Loucy (cell line): ENCODE measurements around the gene FMNL1.

Source experiments
- H2AFZ ChIP-seq: fragments of 200-600 bp; sonication (generic); 2 replicates; pipeline ENCODE4 v1.6.0; 2016; ENCODE audit warnings: antibody characterized with exemption, mild to moderate bottlenecking, low read length, moderate library complexity
- H3F3A ChIP-seq: fragments of 200-600 bp; 2 replicates; pipeline ENCODE4 v1.6.0; 2016; ENCODE audit warnings: antibody characterized with exemption, low read depth, mild to moderate bottlenecking
- H3K27me3 ChIP-seq: fragments of 200-600 bp; sonication (generic); 2 replicates; pipeline ENCODE4 v1.6.1; 2014; ENCODE audit warnings: low read length, mild to moderate bottlenecking; ENCODE audit not compliant: insufficient read depth, poor library complexity, severe bottlenecking
- H3K36me3 ChIP-seq: fragments of 200-600 bp; sonication (generic); 2 replicates; pipeline ENCODE4 v1.6.1; 2016; ENCODE audit warnings: low read length; ENCODE audit not compliant: insufficient read depth
- H3K4me1 ChIP-seq: fragments of 200-600 bp; sonication (generic); 2 replicates; pipeline ENCODE4 v1.5.1; 2014; ENCODE audit warnings: low read length, mild to moderate bottlenecking; ENCODE audit not compliant: insufficient read depth, poor library complexity, severe bottlenecking
- H3K4me2 ChIP-seq: fragments of 200-600 bp; sonication (generic); 2 replicates; pipeline ENCODE4 v1.6.0; 2014; ENCODE audit warnings: antibody characterized with exemption, low read length, low read depth, mild to moderate bottlenecking; ENCODE audit not compliant: poor library complexity, severe bottlenecking
- H3K4me3 ChIP-seq: fragments of 200-600 bp; sonication (generic); 2 replicates; pipeline ENCODE4 v1.5.1; 2014; ENCODE audit warnings: low read length, mild to moderate bottlenecking, mixed read lengths; ENCODE audit not compliant: poor library complexity, severe bottlenecking
- H3K79me2 ChIP-seq: fragments of 200-600 bp; sonication (generic); 2 replicates; pipeline ENCODE4 v1.6.1; 2014; ENCODE audit warnings: low read length; ENCODE audit not compliant: insufficient read depth
- H3K9ac ChIP-seq: fragments of 200-600 bp; sonication (generic); 2 replicates; pipeline ENCODE4 v1.6.0; 2014; ENCODE audit warnings: mild to moderate bottlenecking, low read depth, low read length, moderate library complexity; ENCODE audit not compliant: poor library complexity, severe bottlenecking
- H3K9me2 ChIP-seq: fragments of 200-600 bp; sonication (generic); replicated peaks from 2 replicates; pipeline ENCODE4 v1.6.1; 2016; ENCODE audit warnings: low read depth, low read length, mixed read lengths
- H3K9me3 ChIP-seq: fragments of 200-600 bp; sonication (generic); 2 replicates; pipeline ENCODE4 v1.6.1; 2014; ENCODE audit warnings: mild to moderate bottlenecking, antibody characterized with exemption, low read length, low read depth; ENCODE audit not compliant: insufficient read depth
- H4K20me1 ChIP-seq: fragments of 200-600 bp; sonication (generic); 2 replicates; pipeline ENCODE4 v1.6.0; 2014; ENCODE audit warnings: antibody characterized with exemption, low read length, mild to moderate bottlenecking; ENCODE audit not compliant: insufficient read depth, poor library complexity, severe bottlenecking
- EZH2phosphoT487 ChIP-seq: fragments of 200-600 bp; IDR thresholded peaks from 2 replicates; pipeline ENCODE4 v1.6.1; 2018; ENCODE audit warnings: antibody characterized with exemption, mild to moderate bottlenecking, moderate library complexity, borderline replicate concordance
- TF ChIP-seq, protein P1 (sequence below): fragments of 200-600 bp; sonication (generic); conservative IDR thresholded peaks from 2 replicates; pipeline ENCODE4 v1.5.1; 2014; ENCODE audit warnings: mild to moderate bottlenecking, antibody characterized with exemption, low read length

The FMNL1 gene

DNA sequence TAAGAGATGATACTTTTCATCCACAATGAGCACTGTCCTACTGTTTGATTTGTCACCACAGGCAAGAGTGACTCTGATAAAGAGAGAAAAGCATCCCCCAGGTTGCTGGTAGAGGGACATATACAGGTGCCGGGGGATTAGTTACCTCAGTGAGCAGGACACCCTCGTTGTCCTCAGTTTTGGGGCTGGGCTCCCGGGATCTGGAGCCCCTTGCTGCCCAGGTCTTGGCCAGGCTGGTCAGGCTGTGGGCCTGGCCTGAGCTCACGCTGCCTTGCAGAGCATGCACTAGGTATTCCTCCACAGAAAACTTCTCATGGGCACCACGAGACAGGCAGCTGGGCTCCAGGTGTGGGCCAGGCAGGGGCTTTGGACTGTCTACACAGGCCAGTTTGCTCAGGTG is 64.6 kb downstream of the FMNL1 start:
- Histone ChIP-seq H3K4me3 (no peak overlapping the region), H3K36me3 (peaks cover 36% of the 10 kb centered on the region; the same call in 1 of the 2 replicates)

DNA sequence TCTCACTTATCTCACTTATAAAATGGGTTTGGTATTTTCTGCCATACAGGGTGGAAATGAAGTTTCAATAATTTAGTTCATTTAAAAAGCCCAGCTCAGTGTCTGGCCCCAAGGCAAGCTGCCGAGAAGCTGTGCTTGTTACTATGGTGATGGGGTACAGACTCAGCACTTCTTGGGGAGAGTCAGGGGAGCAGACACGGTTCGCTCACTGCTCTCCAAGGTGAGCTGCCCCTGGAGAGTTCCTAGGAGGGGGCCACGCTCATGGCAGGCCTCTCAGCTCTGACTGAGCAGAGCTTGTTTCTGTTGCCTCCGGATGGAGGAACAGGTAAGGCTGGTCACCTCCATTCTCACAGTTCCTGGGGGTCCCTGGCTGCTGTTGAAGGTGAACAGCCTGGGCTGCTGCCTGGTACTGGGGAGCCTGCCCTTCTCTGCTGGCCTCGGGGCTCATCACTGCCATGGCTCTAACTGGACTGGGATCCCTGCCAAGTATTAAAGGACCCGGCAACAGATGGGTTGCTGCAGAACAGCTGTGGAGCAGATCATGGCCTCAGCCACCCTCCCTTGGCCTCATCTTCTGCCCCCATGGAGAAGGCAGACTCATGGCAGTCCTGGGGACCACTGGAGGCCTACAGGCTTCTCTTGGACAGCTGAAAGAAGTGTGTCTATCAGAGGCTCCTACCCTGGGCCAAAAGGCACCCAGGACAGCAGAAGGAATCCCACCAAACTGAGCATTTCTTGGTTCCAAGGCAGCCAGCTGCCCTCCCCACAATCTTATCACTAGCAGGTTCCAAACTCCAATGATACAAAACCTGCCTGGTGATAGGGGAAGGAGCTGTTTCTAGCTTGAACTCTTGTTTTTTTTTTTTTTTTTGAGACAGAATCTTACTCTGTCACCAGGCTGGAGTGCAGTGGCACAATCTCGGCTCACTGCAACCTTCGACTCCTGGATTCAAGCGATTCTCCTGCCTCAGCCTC is 66.1 kb downstream of the FMNL1 start:
- no peak for TF ChIP-seq EZH2phosphoT487
- TF ChIP-seq, protein P1, sequence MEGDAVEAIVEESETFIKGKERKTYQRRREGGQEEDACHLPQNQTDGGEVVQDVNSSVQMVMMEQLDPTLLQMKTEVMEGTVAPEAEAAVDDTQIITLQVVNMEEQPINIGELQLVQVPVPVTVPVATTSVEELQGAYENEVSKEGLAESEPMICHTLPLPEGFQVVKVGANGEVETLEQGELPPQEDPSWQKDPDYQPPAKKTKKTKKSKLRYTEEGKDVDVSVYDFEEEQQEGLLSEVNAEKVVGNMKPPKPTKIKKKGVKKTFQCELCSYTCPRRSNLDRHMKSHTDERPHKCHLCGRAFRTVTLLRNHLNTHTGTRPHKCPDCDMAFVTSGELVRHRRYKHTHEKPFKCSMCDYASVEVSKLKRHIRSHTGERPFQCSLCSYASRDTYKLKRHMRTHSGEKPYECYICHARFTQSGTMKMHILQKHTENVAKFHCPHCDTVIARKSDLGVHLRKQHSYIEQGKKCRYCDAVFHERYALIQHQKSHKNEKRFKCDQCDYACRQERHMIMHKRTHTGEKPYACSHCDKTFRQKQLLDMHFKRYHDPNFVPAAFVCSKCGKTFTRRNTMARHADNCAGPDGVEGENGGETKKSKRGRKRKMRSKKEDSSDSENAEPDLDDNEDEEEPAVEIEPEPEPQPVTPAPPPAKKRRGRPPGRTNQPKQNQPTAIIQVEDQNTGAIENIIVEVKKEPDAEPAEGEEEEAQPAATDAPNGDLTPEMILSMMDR, result no peak
- H3K4me1 ChIP-seq, result no peaks in the 10 kb centered on the region
- no peak overlapping the region for H3K9ac ChIP-seq
- no peaks in the 10 kb centered on the region for H3F3A ChIP-seq
- H3K79me2 ChIP-seq, result no peaks in the 10 kb centered on the region
- no peaks in the 10 kb centered on the region for H3K9me3 ChIP-seq
- no peaks in the 10 kb centered on the region for H3K9me2 ChIP-seq
- no peak overlapping the region for H3K4me3 ChIP-seq
- H3K4me2 ChIP-seq, result no peak overlapping the region
- no peaks in the 10 kb centered on the region for H4K20me1 ChIP-seq
- H2AFZ ChIP-seq, result no peak overlapping the region
- peaks cover 36% of the 10 kb centered on the region; the same call in 1 of the 2 replicates for H3K36me3 ChIP-seq
- no peaks in the 10 kb centered on the region for H3K27me3 ChIP-seq

More for the DNA sequence above, 64.6 kb downstream of the FMNL1 start:
- H3K79me2 ChIP-seq, result no peaks in the 10 kb centered on the region
- H3K4me1 ChIP-seq, result no peaks in the 10 kb centered on the region
- no peaks in the 10 kb centered on the region for H4K20me1 ChIP-seq
- TF ChIP-seq, protein P1, result no peak
- no peak for TF ChIP-seq EZH2phosphoT487
- H3F3A ChIP-seq, result no peaks in the 10 kb centered on the region
- H3K27me3 ChIP-seq, result no peaks in the 10 kb centered on the region
- no peaks in the 10 kb centered on the region for H3K9me2 ChIP-seq
- no peak overlapping the region for H3K4me2 ChIP-seq
- no peak overlapping the region for H3K9ac ChIP-seq
- H2AFZ ChIP-seq, result no peak overlapping the region
- no peaks in the 10 kb centered on the region for H3K9me3 ChIP-seq

DNA sequence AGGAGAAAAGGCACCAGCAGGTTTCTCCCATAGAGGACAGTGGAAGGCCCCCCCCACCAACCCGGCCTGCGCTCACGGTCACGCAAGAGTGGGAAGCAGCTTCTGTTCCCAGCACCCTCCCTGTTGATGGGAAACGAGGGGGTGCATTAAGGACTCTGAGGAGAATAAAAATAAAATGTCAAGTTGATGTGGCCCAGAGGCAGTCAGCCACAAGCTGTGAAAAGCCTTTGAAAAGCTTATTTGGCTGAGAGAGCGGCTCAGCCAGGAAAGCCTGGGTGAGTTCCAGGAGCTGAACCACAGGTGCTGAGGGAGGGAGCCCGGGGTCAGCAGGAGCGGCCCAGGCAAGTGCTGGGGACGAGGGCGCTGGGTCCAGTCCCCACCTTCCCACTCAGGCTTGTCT is 67.1 kb downstream of the FMNL1 start:
- peaks cover 29% of the 10 kb centered on the region; the same call in 1 of the 2 replicates for H3K36me3 ChIP-seq

More for the DNA sequence above, 67.1 kb downstream of the FMNL1 start:
- Histone ChIP-seq H3F3A (no peaks in the 10 kb centered on the region), H3K9me2 (no peaks in the 10 kb centered on the region), H3K4me3 (no peak overlapping the region), H3K79me2 (peaks cover 8% of the 10 kb centered on the region; the same call in 1 of the 2 replicates), H4K20me1 (no peaks in the 10 kb centered on the region), H3K4me1 (peaks cover 6% of the 10 kb centered on the region), H3K9ac (no peak overlapping the region), H2AFZ (no peak overlapping the region), H3K27me3 (no peaks in the 10 kb centered on the region), H3K9me3 (no peaks in the 10 kb centered on the region), H3K4me2 (no peak overlapping the region)
- no peak for TF ChIP-seq EZH2phosphoT487
- TF ChIP-seq, protein P1, result no peak
